Neural crest cell (in vitro differentiated cells): ENCODE measurements around the gene EXPH5. TPM values are rescaled to one million over a fixed set of nuclear protein-coding genes. Genes with fewer than 3 reads are reported as not detected.
A peak's percentile ranks its signal among the peaks of the same experiment; 100 is the strongest.

Experiments
- DNase-seq: peaks from one replicate; pipeline ENCODE4 v3.0.0; 2021; ENCODE audit warnings: low read depth, mixed read lengths, low spot score
- H3K27ac Mint-ChIP-seq: one replicate; pipeline ENCODE4 v1.8.0; 2021; ENCODE audit warnings: mild to moderate bottlenecking, mixed read lengths; ENCODE audit not compliant: unreplicated experiment
- H3K27me3 Mint-ChIP-seq: 2 replicates; pipeline ENCODE4 v1.8.0; 2021; ENCODE audit warnings: low read depth, mild to moderate bottlenecking, mixed read lengths
- H3K36me3 Mint-ChIP-seq: 2 replicates; pipeline ENCODE4 v1.8.0; 2021; ENCODE audit warnings: low read depth, mild to moderate bottlenecking, mixed read lengths
- H3K4me1 Mint-ChIP-seq: 2 replicates; pipeline ENCODE4 v1.8.0; 2021; ENCODE audit warnings: mixed read lengths
- H3K4me3 Mint-ChIP-seq: one replicate; pipeline ENCODE4 v1.8.0; 2021; ENCODE audit warnings: mild to moderate bottlenecking, mixed read lengths
- H3K9me3 Mint-ChIP-seq: 2 replicates; pipeline ENCODE4 v1.8.0; 2021; ENCODE audit warnings: mixed read lengths
- total RNA-seq: library from RNA; stranded (reverse); gene quantifications from 2 replicates; pipeline ENCODE4 v1.2.1, GENCODE V29; 2021
- TF ChIP-seq, protein P1 (sequence below): fragments of 200-600 bp; sonication (generic); conservative IDR thresholded peaks from 2 replicates; pipeline ENCODE4 v1.5.0; 2021; ENCODE audit warnings: antibody characterized with exemption, mild to moderate bottlenecking

The EXPH5 gene
- total RNA-seq, 1 donor from 2014 or later = 0.68 TPM

GRCh38 chr11:108511851-108512474, 81.6 kb downstream of the EXPH5 start:
- Mint-ChIP-seq H3K9me3 (peaks cover 5% of the 10 kb centered on the region), H3K36me3 (peaks cover 3% of the 10 kb centered on the region), H3K4me1 (no peaks in the 10 kb centered on the region), H3K4me3 (no peak overlapping the region), H3K27me3 (no peaks in the 10 kb centered on the region), H3K27ac (no peak overlapping the region)
- no peak for DNase-seq
- TF ChIP-seq, protein P1, sequence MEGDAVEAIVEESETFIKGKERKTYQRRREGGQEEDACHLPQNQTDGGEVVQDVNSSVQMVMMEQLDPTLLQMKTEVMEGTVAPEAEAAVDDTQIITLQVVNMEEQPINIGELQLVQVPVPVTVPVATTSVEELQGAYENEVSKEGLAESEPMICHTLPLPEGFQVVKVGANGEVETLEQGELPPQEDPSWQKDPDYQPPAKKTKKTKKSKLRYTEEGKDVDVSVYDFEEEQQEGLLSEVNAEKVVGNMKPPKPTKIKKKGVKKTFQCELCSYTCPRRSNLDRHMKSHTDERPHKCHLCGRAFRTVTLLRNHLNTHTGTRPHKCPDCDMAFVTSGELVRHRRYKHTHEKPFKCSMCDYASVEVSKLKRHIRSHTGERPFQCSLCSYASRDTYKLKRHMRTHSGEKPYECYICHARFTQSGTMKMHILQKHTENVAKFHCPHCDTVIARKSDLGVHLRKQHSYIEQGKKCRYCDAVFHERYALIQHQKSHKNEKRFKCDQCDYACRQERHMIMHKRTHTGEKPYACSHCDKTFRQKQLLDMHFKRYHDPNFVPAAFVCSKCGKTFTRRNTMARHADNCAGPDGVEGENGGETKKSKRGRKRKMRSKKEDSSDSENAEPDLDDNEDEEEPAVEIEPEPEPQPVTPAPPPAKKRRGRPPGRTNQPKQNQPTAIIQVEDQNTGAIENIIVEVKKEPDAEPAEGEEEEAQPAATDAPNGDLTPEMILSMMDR = no peak

DNA sequence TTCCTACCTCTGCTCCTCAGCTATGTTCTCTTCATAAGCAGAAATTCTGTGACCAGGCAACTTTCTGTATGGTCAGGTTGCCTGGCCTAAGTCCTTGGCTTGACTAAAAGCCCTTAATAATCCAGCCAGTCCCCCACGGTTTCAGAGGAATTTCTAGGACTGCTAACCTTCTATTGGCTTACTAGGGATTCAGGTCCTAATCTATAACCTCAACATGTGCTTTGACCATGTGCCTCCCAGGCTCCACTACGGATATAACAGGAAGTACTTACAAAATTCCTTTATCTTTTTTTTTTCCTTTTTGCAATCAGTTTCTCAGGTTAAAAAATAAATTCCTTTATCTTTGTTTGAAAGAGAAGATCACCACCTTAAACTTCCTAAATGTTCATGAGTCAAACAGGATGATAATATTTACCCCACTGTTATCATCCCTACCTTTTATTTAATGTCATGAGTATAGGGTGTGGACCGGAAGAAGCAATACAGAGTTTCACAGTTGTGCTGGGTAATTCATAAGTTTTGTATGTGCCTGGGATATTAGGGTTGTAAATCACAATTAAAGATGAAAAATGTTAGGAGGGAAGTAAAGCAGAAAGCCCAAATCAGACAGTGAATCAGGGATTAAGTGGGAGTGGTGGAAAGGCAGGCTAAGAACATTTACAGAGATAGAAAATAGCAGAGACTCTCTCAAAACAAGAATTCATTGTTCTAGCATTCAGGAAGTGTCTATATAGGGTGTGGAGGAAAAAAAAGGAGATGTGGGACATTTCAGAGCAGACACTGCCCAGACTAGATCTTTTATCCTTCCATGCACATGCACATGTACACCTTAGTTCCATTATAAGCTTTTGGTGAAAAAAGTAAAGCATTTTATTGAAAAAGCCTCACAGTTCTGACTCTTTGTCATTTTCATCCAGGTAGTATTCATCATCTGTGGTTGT, 84.6 kb downstream of the EXPH5 start:
- Mint-ChIP-seq H3K36me3 (peaks cover 3% of the 10 kb centered on the region), H3K27me3 (no peaks in the 10 kb centered on the region), H3K4me3 (no peak overlapping the region), H3K27ac (no peak overlapping the region), H3K9me3 (peaks cover 5% of the 10 kb centered on the region), H3K4me1 (no peaks in the 10 kb centered on the region)
- DNase-seq = no peak
- TF ChIP-seq, protein P1 = no peak

DNA sequence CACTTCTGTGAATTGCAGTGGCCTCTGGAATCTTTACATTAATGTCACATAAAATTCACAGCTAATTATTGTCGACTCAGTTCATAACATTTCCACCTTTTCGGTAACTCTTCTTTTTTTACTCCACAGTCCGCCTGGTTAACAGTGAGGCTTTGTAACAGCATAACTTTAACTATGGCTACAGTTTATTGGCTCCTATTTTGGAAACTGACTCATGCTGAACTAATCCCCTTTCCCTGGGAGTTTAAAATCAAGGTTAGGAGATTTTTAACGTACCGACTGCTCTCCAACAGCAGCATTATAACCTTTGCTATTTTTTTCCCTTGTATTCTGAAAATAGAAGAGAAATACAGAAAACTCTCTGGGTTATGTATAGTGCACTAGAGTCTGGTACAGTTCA, 92.2 kb downstream of the EXPH5 start:
- H3K4me1 Mint-ChIP-seq = peaks cover 15% of the 10 kb centered on the region
- no peaks in the 10 kb centered on the region for H3K36me3 Mint-ChIP-seq
- DNase-seq = no peak
- no peaks in the 10 kb centered on the region for H3K27me3 Mint-ChIP-seq
- TF ChIP-seq, protein P1 = no peak
- H3K4me3 Mint-ChIP-seq = no peak overlapping the region
- no peak overlapping the region for H3K27ac Mint-ChIP-seq
- H3K9me3 Mint-ChIP-seq = no peaks in the 10 kb centered on the region

- no peak for DNase-seq
- H3K4me1 Mint-ChIP-seq = peaks cover 19% of the 10 kb centered on the region
- H3K27ac Mint-ChIP-seq = no peak overlapping the region
- peak overlapping the region; percentile 77 for H3K4me3 Mint-ChIP-seq
- TF ChIP-seq, protein P1 = no peak
- H3K36me3 Mint-ChIP-seq = no peaks in the 10 kb centered on the region
- no peaks in the 10 kb centered on the region for H3K9me3 Mint-ChIP-seq
- H3K27me3 Mint-ChIP-seq = no peaks in the 10 kb centered on the region
Measured at GRCh38 chr11:108500721-108501120, 92.8 kb downstream of the EXPH5 start.

DNA sequence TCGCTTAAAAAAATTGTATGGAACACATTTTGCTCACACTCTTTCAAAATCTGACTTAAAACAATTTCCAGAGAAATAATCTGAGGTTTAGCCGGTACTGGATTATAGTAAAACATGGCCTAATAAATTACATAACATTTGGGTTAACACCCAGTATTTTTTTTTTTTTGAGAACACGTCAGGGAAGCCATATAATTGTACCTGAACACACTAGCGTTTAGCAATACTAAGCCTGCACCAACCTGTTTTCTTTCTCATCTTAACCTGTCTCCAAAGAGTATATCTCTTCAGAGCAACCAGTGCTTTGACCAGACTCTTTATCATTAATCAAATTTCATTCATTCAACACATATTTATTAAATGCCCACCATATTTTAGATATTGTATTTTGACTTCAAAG, 93.4 kb downstream of the EXPH5 start:
- TF ChIP-seq, protein P1 = no peak
- H3K27me3 Mint-ChIP-seq = no peaks in the 10 kb centered on the region
- peak overlapping the region; percentile 77 for H3K4me3 Mint-ChIP-seq
- H3K9me3 Mint-ChIP-seq = no peaks in the 10 kb centered on the region
- no peak for DNase-seq
- no peak overlapping the region for H3K27ac Mint-ChIP-seq
- peaks cover 21% of the 10 kb centered on the region for H3K4me1 Mint-ChIP-seq
- no peaks in the 10 kb centered on the region for H3K36me3 Mint-ChIP-seq
